K562 (cell line): ENCODE measurements around the gene CENPA. TPM values are rescaled to one million over a fixed set of nuclear protein-coding genes. Genes with fewer than 3 reads are reported as not detected.

Experiments
- ARID2 ChIP-seq: fragments of 450-650 bp; IDR thresholded peaks from 2 replicates; pipeline ENCODE4 v1.6.1; 2017; ENCODE audit warnings: antibody characterized with exemption, mild to moderate bottlenecking
- ATF7 ChIP-seq: fragments of 450-650 bp; IDR thresholded peaks from 2 replicates; pipeline ENCODE4 v1.7.1; 2014; ENCODE audit warnings: mild to moderate bottlenecking, moderate library complexity
- BHLHE40 ChIP-seq: IDR thresholded peaks from 2 replicates; pipeline ENCODE4 v1.6.1; 2011; ENCODE audit warnings: low read length, improper control_type of control experiment
- CTCF ChIP-seq, 3 experiments: IDR thresholded peaks in 2 of 3; conservative IDR thresholded peaks in 1 of 3; 2 replicates each; pipeline ENCODE4 v1.5.1; 2011 to 2012; ENCODE audit warnings: low read length in 3 of 3, mild to moderate bottlenecking in 3 of 3, control low read depth in 2 of 3, improper control_type of control experiment in 1 of 3, inconsistent platforms in 1 of 3, low read depth in 1 of 3, mixed read lengths in 1 of 3, moderate library complexity in 1 of 3; ENCODE audit not compliant: insufficient read depth in 2 of 3
- GABPB1 ChIP-seq: sonication (generic); formaldehyde crosslinking; IDR thresholded peaks from 2 replicates; pipeline ENCODE4 v1.8.0; 2022; ENCODE audit warnings: mild to moderate bottlenecking, missing genetic modification reagents
- GMEB1 ChIP-seq: fragments of 250-450 bp; sonication (Bioruptor Pico); IDR thresholded peaks from 2 replicates; pipeline ENCODE4 v1.4.0; 2020; ENCODE audit warnings: mild to moderate bottlenecking
- JUND ChIP-seq, 2 experiments: IDR thresholded peaks; 2 replicates in 1 of 2; 3 replicates in 1 of 2; pipeline ENCODE4 v1.6.1; 2011; ENCODE audit warnings: borderline replicate concordance in 2 of 2, low read depth in 2 of 2, low read length in 2 of 2, improper control_type of control experiment in 1 of 2, missing biosample characterization in 1 of 2, missing genetic modification characterization in 1 of 2, missing genetic modification reagents in 1 of 2
- MED1 ChIP-seq: sonication (generic); formaldehyde crosslinking; IDR thresholded peaks from 2 replicates; pipeline ENCODE4 v1.8.1; 2023; ENCODE audit warnings: missing genetic modification reagents, borderline replicate concordance
- MITF ChIP-seq: IDR thresholded peaks from 2 replicates; pipeline ENCODE4 v1.6.1; 2014; ENCODE audit warnings: antibody characterized with exemption
- NCOA2 ChIP-seq, 2 experiments: fragments of 450-650 bp; IDR thresholded peaks; 2 replicates each; pipeline ENCODE4 v1.6.1; 2018; ENCODE audit warnings: mild to moderate bottlenecking in 2 of 2, moderate library complexity in 1 of 2; ENCODE audit not compliant: partially characterized antibody in 2 of 2
- OTX1 ChIP-seq: fragments of 450-650 bp; formaldehyde crosslinking; IDR thresholded peaks from 2 replicates; pipeline ENCODE4 v1.4.0; 2022; ENCODE audit warnings: mild to moderate bottlenecking
- PBX2 ChIP-seq, 2 experiments: IDR thresholded peaks in 1 of 2; conservative IDR thresholded peaks in 1 of 2; 2 replicates each; pipeline ENCODE4 v1.6.1; 2016; ENCODE audit warnings: low read depth in 2 of 2, mild to moderate bottlenecking in 1 of 2, missing compliant biosample characterization in 1 of 2, missing genetic modification characterization in 1 of 2, moderate library complexity in 1 of 2
- SRSF1 ChIP-seq: fragments of 200-400 bp; formaldehyde crosslinking; IDR thresholded peaks from 2 replicates; pipeline ENCODE4 v1.6.1; 2017; ENCODE audit warnings: mild to moderate bottlenecking, low read depth, low read length, moderate library complexity
- THRB ChIP-seq: fragments of 450-650 bp; formaldehyde crosslinking; conservative IDR thresholded peaks from 2 replicates; pipeline ENCODE4 v1.4.0; 2022; ENCODE audit warnings: mild to moderate bottlenecking, missing genetic modification characterization
- ZKSCAN1 ChIP-seq: fragments of 150-350 bp; IDR thresholded peaks from 2 replicates; pipeline ENCODE4 v1.6.1; 2016; ENCODE audit warnings: low read depth, low read length
- ZNF354B ChIP-seq: fragments of 250-450 bp; sonication (Bioruptor Pico); IDR thresholded peaks from 2 replicates; pipeline ENCODE4 v1.4.0; 2020
- ZNF507 ChIP-seq: conservative IDR thresholded peaks from 2 replicates; pipeline ENCODE4 v1.6.1; 2017; ENCODE audit warnings: missing genetic modification characterization, missing compliant biosample characterization
- polyA plus RNA-seq, 8 experiments: library from polyadenylated mRNA; depleted of rRNA in 4 of 8; stranded (reverse) in 5 of 8; unstranded in 3 of 8; fragments of >200 nt; fragmentation: Nextera tagmentation in 2 of 8; fragmentation: Illumina TruSeq in 1 of 8; extraction: Ambion mirVana in 2 of 8; extraction: Trizol in 1 of 8; gene quantifications; 2 replicates each; pipeline versions ENCODE4 v1.2.1 to v1.2.3, GENCODE V29; 2011 to 2014; ENCODE audit warnings: inconsistent platforms in 1 of 8, missing spikeins in 1 of 8
- total RNA-seq, 7 experiments: library from RNA; depleted of rRNA in 6 of 7; stranded (reverse); fragments of >200 nt in 6 of 7; fragmentation: Illumina TruSeq in 2 of 7; extraction: Trizol in 2 of 7; gene quantifications; 2 replicates each; pipeline versions ENCODE4 v1.2.1 to v1.2.3, GENCODE V29; 2011 to 2021; ENCODE audit warnings: low replicate concordance in 1 of 7

CENPA gene
- total and polyA plus RNA-seq, 9 of the 15 experiments (the other 6 are each of a cell fraction or from before 2014, with no cell fraction given): 11.3 to 61.7 (median 44.7) TPM

GRCh38 chr2:26745609-26746327, 40.1 kb upstream of the CENPA start (continued):
- TF ChIP-seq CTCF (IDR thresholded peaks at IDR 0.05 in 2 of 3, conservative IDR thresholded peaks at IDR 0.05 in 1 of 3; ENCODE audit: insufficient read depth in 2 of 3, low read depth in 1 of 3, low read length in 3 of 3) (peak; percentile 91 to 96 (median 92)), ZKSCAN1 (peak; percentile 76; the same call in 1 of the 2 replicates), MITF (no peak), OTX1 (CRISPR knock-in tag) (no peak), ARID2 (peak; percentile 78), PBX2 (CRISPR knock-in tag; IDR thresholded peaks at IDR 0.05; ENCODE audit: low read depth) (no peak), PBX2 (tag; conservative IDR thresholded peaks at IDR 0.05; ENCODE audit: low read depth) (0 out of 2 replicates have a peak, but pooled peaks have one; percentile 18), MED1 (CRISPR knock-in tag) (no peak), JUND (IDR thresholded peaks at IDR 0.05; ENCODE audit: borderline replicate concordance, low read depth, low read length) (peak; percentile 40; the same call in 1 of the 2 replicates), JUND (tag; IDR thresholded peaks at IDR 0.05; ENCODE audit: borderline replicate concordance, low read depth, low read length) (no peak), THRB (CRISPR knock-in tag) (no peak), BHLHE40 (peak; percentile 20; the same call in 1 of the 2 replicates), SRSF1 (no peak), NCOA2 (IDR thresholded peaks at IDR 0.05; ENCODE audit: partially characterized antibody in 2 of 2) (no peak), ATF7 (peak; percentile 47; the same call in 1 of the 2 replicates), GABPB1 (CRISPR knock-in tag) (0 out of 2 replicates have a peak, but pooled peaks have one; percentile 24), ZNF507 (no peak), ZNF354B (CRISPR knock-in tag) (no peak), GMEB1 (no peak)
